ENCODE results near the gene SND1. TPM values are rescaled to one million over a fixed set of nuclear protein-coding genes. Genes with fewer than 3 reads are reported as not detected.

The SND1 gene
- total RNA-seq, 4 donors from 2014 or later, result 62.0 to 89.4 (median 82.1) TPM

- H3K4me3 ChIP-seq (ENCODE audit: low read depth, poor library complexity, severe bottlenecking), result no peak overlapping the region
- WGBS, 2 donors, result 93 to 94% methylated on average over 8 of the region's 8 CpGs
- intact Hi-C loops (cut with DNase I; ENCODE audit: low total_unique reads), result no loop called here
- DNase-seq (ENCODE audit: low spot score in 2 of 2), result peak in 1 of 2 donors; percentile 52
- no peak for TF ChIP-seq POLR2A (IDR thresholded peaks at IDR 0.05)
These were observed 354.7 kb downstream of the SND1 start for GRCh38 chr7:128006550-128007302.

- peak in 1 of 2 donors; percentile 40 for DNase-seq (ENCODE audit: low spot score in 2 of 2)
- no peak overlapping the region for H3K4me3 ChIP-seq (ENCODE audit: low read depth, poor library complexity, severe bottlenecking)
- 86 to 91% methylated on average over 3 of the region's 3 CpGs for WGBS, 2 donors
- intact Hi-C loops (cut with DNase I; ENCODE audit: low total_unique reads), result no loop called here
- TF ChIP-seq POLR2A (IDR thresholded peaks at IDR 0.05) (no peak), CTCF (IDR thresholded peaks at IDR 0.05) (no peak)
These were observed 355.3 kb downstream of the SND1 start for GRCh38 chr7:128007303-128007680.

- H3K4me3 ChIP-seq (ENCODE audit: low read depth, poor library complexity, severe bottlenecking), result no peak overlapping the region
- DNase-seq (ENCODE audit: low spot score in 2 of 2), result no peak
- intact Hi-C loops (cut with DNase I; ENCODE audit: low total_unique reads), result no loop called here
- WGBS, 2 donors, result 85 to 88% methylated on average over 5 of the region's 5 CpGs
- TF ChIP-seq POLR2A (IDR thresholded peaks at IDR 0.05) (no peak), CTCF (IDR thresholded peaks at IDR 0.05) (no peak)
These were observed 356.1 kb downstream of the SND1 start for GRCh38 chr7:128008141-128008540.

- WGBS, 2 donors, result 92 to 94% methylated on average over 2 of the region's 2 CpGs
- no peak overlapping the region for H3K4me3 ChIP-seq (ENCODE audit: low read depth, poor library complexity, severe bottlenecking)
- TF ChIP-seq POLR2A (IDR thresholded peaks at IDR 0.05) (no peak), CTCF (IDR thresholded peaks at IDR 0.05) (no peak)
- no peak for DNase-seq (ENCODE audit: low spot score in 2 of 2)
- intact Hi-C loops (cut with DNase I; ENCODE audit: low total_unique reads), result no loop called here
These were observed 356.8 kb downstream of the SND1 start for GRCh38 chr7:128008744-128009143.

- TF ChIP-seq CTCF (IDR thresholded peaks at IDR 0.05), result no peak
- TF ChIP-seq POLR2A (IDR thresholded peaks at IDR 0.05), result no peak
- DNase-seq (ENCODE audit: low spot score in 2 of 2), result peak in 1 of 2 donors; percentile 63
- H3K4me3 ChIP-seq (ENCODE audit: low read depth, poor library complexity, severe bottlenecking), result no peak overlapping the region
- intact Hi-C loops (cut with DNase I; ENCODE audit: low total_unique reads), result no loop called here
- WGBS, 2 donors, result 80 to 83% methylated on average over 7 of the region's 7 CpGs
These were observed 358.6 kb downstream of the SND1 start for GRCh38 chr7:128010391-128011127.

- DNase-seq (ENCODE audit: low spot score in 2 of 2), result no peak
- H3K4me3 ChIP-seq (ENCODE audit: low read depth, poor library complexity, severe bottlenecking), result no peak overlapping the region
- WGBS, 2 donors, result 75 to 78% methylated on average over 2 of the region's 2 CpGs
- intact Hi-C loops (cut with DNase I; ENCODE audit: low total_unique reads), result no loop called here
- TF ChIP-seq CTCF (IDR thresholded peaks at IDR 0.05) (no peak), POLR2A (IDR thresholded peaks at IDR 0.05) (no peak)
These were observed 359.2 kb downstream of the SND1 start for GRCh38 chr7:128011131-128011661.
